K562 (cell line): ENCODE measurements around the gene ACLY. TPM values are rescaled to one million over a fixed set of nuclear protein-coding genes. Genes with fewer than 3 reads are reported as not detected.

Experiments
- ATAC-seq: fragments of 200-7000 bp; cut with Tn5 transposase; 3 replicates; pipeline ENCODE4 v1.9.1; 2020; ENCODE audit warnings: moderate library complexity
- BruUV-seq: library from RNA; stranded (reverse); fragments of 400-500 nt; replicated peaks from 2 replicates; lab custom pipeline; 2021; lab: Mats Ljungman, UMichigan
- CTCF ChIA-PET: fragments of 300-600 bp; formaldehyde crosslinking; extraction: SDS; loops from one replicate; lab custom pipeline; 2021; ENCODE audit warnings: low intra/inter-chr PET ratio; lab: Yijun Ruan, JAX
- POLR2A ChIA-PET: fragments of 300-600, 350-650 bp; sonication (Branson Sonifier 250); formaldehyde crosslinking; extraction: SDS; loops from one replicate; lab custom pipeline; 2021; ENCODE audit warnings: antibody characterized with exemption, inconsistent platforms; lab: Yijun Ruan, JAX
- DNase-seq, 4 experiments: peaks; one replicate each; pipeline versions ENCODE4 v3.0.0 to v3.0.0-alpha.2; 2011 to 2018; ENCODE audit warnings: low spot score in 3 of 4, mixed read lengths in 3 of 4; ENCODE audit errors: extremely low read depth in 1 of 4
- FAIRE-seq: peaks from 2 replicates; lab custom pipeline; 2011; peaks lifted over from hg19 to GRCh38; lab: Jason Lieb, UNC
- H2AFZ ChIP-seq: 2 replicates; pipeline ENCODE4 v1.6.0; 2011; ENCODE audit warnings: low read depth, low read length, control low read depth, inconsistent platforms
- H3K27ac ChIP-seq: fragments of 200-600 bp; 3 replicates; pipeline ENCODE4 v1.8.0; 2011; ENCODE audit warnings: low read depth, mild to moderate bottlenecking, control low read depth, inconsistent platforms, low read length, moderate library complexity, mixed read lengths; ENCODE audit errors: extremely low read depth
- H3K27me3 ChIP-seq, 2 experiments: fragments of 300-600 bp in 1 of 2; 2 replicates in 1 of 2; 3 replicates in 1 of 2; pipeline versions ENCODE4 v1.6.0 to v1.8.0; 2011; ENCODE audit warnings: inconsistent platforms in 2 of 2, low read length in 2 of 2, mild to moderate bottlenecking in 1 of 2, mixed read lengths in 1 of 2, moderate library complexity in 1 of 2; ENCODE audit not compliant: control insufficient read depth in 2 of 2, insufficient read depth in 2 of 2
- H3K36me3 ChIP-seq: fragments of 300-600 bp; 3 replicates; pipeline ENCODE4 v1.8.0; 2011; ENCODE audit warnings: mild to moderate bottlenecking, low read length, inconsistent platforms; ENCODE audit not compliant: control insufficient read depth, insufficient read depth
- H3K4me1 ChIP-seq, 2 experiments: fragments of 200-600 bp in 1 of 2; replicated peaks in 1 of 2; 2 replicates in 1 of 2; 3 replicates in 1 of 2; pipeline versions ENCODE4 v1.5.1 to v1.8.0; 2011; ENCODE audit warnings: inconsistent platforms in 2 of 2, low read length in 2 of 2, mild to moderate bottlenecking in 1 of 2, mixed read lengths in 1 of 2, moderate library complexity in 1 of 2; ENCODE audit not compliant: control insufficient read depth in 2 of 2, insufficient read depth in 2 of 2
- H3K4me2 ChIP-seq: 2 replicates; pipeline ENCODE4 v1.6.1; 2011; ENCODE audit warnings: low read length, control low read depth, inconsistent platforms, mixed read lengths; ENCODE audit not compliant: insufficient read depth
- H3K4me3 ChIP-seq: fragments of 200-600 bp; sonication (generic), shearing (Covaris generic); 2 replicates; pipeline ENCODE4 v1.5.1; 2016; ENCODE audit warnings: control low read depth, inconsistent platforms
- H3K79me2 ChIP-seq: fragments of 200-600 bp; 3 replicates; pipeline ENCODE4 v1.8.0; 2011; ENCODE audit warnings: low read length, inconsistent platforms; ENCODE audit not compliant: control insufficient read depth, insufficient read depth
- H3K9ac ChIP-seq, 2 experiments: 2 replicates each; pipeline versions ENCODE4 v1.6.0 to v1.6.1; 2011; ENCODE audit warnings: low read depth in 2 of 2, low read length in 2 of 2, control low read depth in 1 of 2, inconsistent platforms in 1 of 2, mild to moderate bottlenecking in 1 of 2, mixed read lengths in 1 of 2; ENCODE audit not compliant: insufficient read depth in 1 of 2
- H3K9me1 ChIP-seq: one replicate; pipeline ENCODE4 v1.6.0; 2011; ENCODE audit warnings: inconsistent platforms, mild to moderate bottlenecking, low read length, moderate library complexity; ENCODE audit not compliant: control insufficient read depth, insufficient read depth
- H3K9me3 ChIP-seq: replicated peaks from 2 replicates; pipeline ENCODE4 v1.5.1; 2011; ENCODE audit warnings: low read depth, low read length, inconsistent platforms; ENCODE audit not compliant: control insufficient read depth, insufficient read depth
- H4K20me1 ChIP-seq: replicated peaks from 2 replicates; pipeline ENCODE4 v1.6.1; 2011; ENCODE audit warnings: low read length, inconsistent platforms, mixed read lengths; ENCODE audit not compliant: control insufficient read depth, insufficient read depth
- ZNF561 ChIP-seq: fragments of 450-650 bp; formaldehyde crosslinking; conservative IDR thresholded peaks from 2 replicates; pipeline ENCODE4 v1.4.0; 2020; ENCODE audit warnings: mild to moderate bottlenecking, moderate library complexity
- WGBS: fragments of 100-300 bp; shearing (Covaris generic); methylation state at CpG from one replicate; pipeline ENCODE4 v1.1.6; 2016; ENCODE audit warnings: low coverage, mixed read lengths; ENCODE audit not compliant: insufficient coverage; ENCODE audit errors: missing lambda C conversion rate; 5-methylcytosine and 5-hydroxymethylcytosine counted together
- in situ Hi-C: fragments of 300-500 bp; cut with MboI; formaldehyde crosslinking; loops from 4 replicates; pipeline ENCODE4 v1.15.0; 2018; ENCODE audit warnings: inconsistent platforms, mixed read lengths
- intact Hi-C: fragments of 100-400 bp; cut with micrococcal nuclease; formaldehyde crosslinking; loops from 2 replicates; pipeline ENCODE4 v1.14.2; 2022
- polyA plus RNA-seq, 8 experiments: library from polyadenylated mRNA; depleted of rRNA in 4 of 8; stranded (reverse) in 5 of 8; unstranded in 3 of 8; fragments of >200 nt; fragmentation: Nextera tagmentation in 2 of 8; fragmentation: Illumina TruSeq in 1 of 8; extraction: Ambion mirVana in 2 of 8; extraction: Trizol in 1 of 8; gene quantifications; 2 replicates each; pipeline versions ENCODE4 v1.2.1 to v1.2.3, GENCODE V29; 2011 to 2014; ENCODE audit warnings: inconsistent platforms in 1 of 8, missing spikeins in 1 of 8
- total RNA-seq, 7 experiments: library from RNA; depleted of rRNA in 6 of 7; stranded (reverse); fragments of >200 nt in 6 of 7; fragmentation: Illumina TruSeq in 2 of 7; extraction: Trizol in 2 of 7; gene quantifications; 2 replicates each; pipeline versions ENCODE4 v1.2.1 to v1.2.3, GENCODE V29; 2011 to 2021; ENCODE audit warnings: low replicate concordance in 1 of 7
- TF ChIP-seq, protein P1 (sequence below), 2 experiments: IDR thresholded peaks; 2 replicates each; pipeline ENCODE4 v1.6.1; 2011; ENCODE audit warnings: borderline replicate concordance in 1 of 2, control low read depth in 1 of 2, low read depth in 1 of 2, low read length in 1 of 2, mild to moderate bottlenecking in 1 of 2, mixed read lengths in 1 of 2, moderate library complexity in 1 of 2; ENCODE audit not compliant: insufficient read depth in 1 of 2, insufficient read length in 1 of 2, poor library complexity in 1 of 2, severe bottlenecking in 1 of 2; ENCODE audit errors: extremely low read depth in 1 of 2
- TF ChIP-seq, protein P2 (sequence below): fragments of 450-650 bp; IDR thresholded peaks from 2 replicates; pipeline ENCODE4 v1.6.1; 2016; ENCODE audit warnings: mild to moderate bottlenecking, moderate library complexity

Gene ACLY
- total and polyA plus RNA-seq, 9 of the 15 experiments (the other 6 are each of a cell fraction or from before 2014, with no cell fraction given) = 42.9 to 280 (median 125) TPM

DNA sequence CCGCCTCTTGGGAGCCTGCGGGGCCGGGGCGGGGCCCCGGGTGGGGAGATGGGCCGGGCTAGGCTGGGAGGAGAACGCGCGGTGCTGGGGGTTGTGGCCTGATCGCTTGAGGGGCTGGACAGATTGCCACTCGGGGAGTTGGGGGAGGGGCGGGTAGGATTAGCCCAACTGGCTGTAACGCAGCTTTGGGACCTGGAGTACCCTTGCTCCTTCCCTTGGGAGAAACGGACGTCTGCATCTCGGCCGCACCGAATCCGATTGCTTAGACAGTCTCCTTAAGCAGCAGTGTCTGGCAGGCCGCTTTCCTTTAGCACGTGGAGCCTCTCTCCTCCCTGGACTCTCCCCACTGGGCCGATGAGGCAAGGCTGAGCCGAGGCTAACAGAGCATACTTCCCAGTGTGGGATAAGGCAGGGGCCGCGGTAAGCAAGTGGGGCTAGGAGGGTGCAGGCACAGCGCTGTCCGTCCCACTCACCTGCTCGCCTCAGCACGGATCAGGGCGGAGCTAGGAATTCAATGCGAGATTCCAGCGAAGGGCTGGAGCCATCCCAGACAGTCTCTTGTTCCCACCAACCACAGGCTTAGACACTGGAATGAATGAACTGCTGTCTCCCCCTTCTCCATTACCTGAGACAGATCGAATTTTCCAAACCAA lies 540 bp upstream of the ACLY start:
- POLR2A ChIA-PET = interaction anchor here (0.6 to 4.4 kb wide), 9 partner anchors 10 to 146 kb away, joined by 3 to 21 read pairs (median 5); partner anchors contain the start of genes CNP, DNAJC7, JUP and ODAD4
- in situ Hi-C loops (no loop called here), intact Hi-C loops (loop anchor here (5.0 kb wide), 1 partner anchor 38 kb away; no protein-coding TSS in a partner anchor)
- WGBS = 6% methylated on average over 22 of the region's 33 CpGs
- H3K36me3 ChIP-seq = peaks cover 31% of the 10 kb centered on the region
- no peak for FAIRE-seq
- CTCF ChIA-PET = no interaction called here
- no peaks in the 10 kb centered on the region for H3K27me3 ChIP-seq
- H2AFZ ChIP-seq = peak overlapping the region; percentile 84
- BruUV-seq = TSS peak; percentile 86
- H3K9me3 ChIP-seq = no peaks in the 10 kb centered on the region
- H3K4me3 ChIP-seq = peak overlapping the region; percentile 61
- ATAC-seq = peak; percentile 51
- peak overlapping the region; percentile 60 to 93 for H3K9ac ChIP-seq
- H3K27ac ChIP-seq = peak overlapping the region; percentile 63
- H3K4me2 ChIP-seq = peak overlapping the region; percentile 77
- H3K79me2 ChIP-seq = peaks cover 45% of the 10 kb centered on the region
- no peaks in the 10 kb centered on the region for H3K9me1 ChIP-seq
- peaks cover 35 to 43% of the 10 kb centered on the region in 2 experiments for H3K4me1 ChIP-seq
- DNase-seq = peak in 2 of 4 experiments; percentile 66 to 73
- peaks cover 14% of the 10 kb centered on the region for H4K20me1 ChIP-seq
- TF ChIP-seq, protein P1, sequence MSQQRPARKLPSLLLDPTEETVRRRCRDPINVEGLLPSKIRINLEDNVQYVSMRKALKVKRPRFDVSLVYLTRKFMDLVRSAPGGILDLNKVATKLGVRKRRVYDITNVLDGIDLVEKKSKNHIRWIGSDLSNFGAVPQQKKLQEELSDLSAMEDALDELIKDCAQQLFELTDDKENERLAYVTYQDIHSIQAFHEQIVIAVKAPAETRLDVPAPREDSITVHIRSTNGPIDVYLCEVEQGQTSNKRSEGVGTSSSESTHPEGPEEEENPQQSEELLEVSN (IDR thresholded peaks at IDR 0.05; ENCODE audit: borderline replicate concordance in 1 of 2, extremely low read depth in 1 of 2, insufficient read depth in 1 of 2, insufficient read length in 1 of 2, low read depth in 1 of 2, low read length in 1 of 2, poor library complexity in 1 of 2, severe bottlenecking in 1 of 2) = peak; percentile 53 to 54
- TF ChIP-seq, protein P2, sequence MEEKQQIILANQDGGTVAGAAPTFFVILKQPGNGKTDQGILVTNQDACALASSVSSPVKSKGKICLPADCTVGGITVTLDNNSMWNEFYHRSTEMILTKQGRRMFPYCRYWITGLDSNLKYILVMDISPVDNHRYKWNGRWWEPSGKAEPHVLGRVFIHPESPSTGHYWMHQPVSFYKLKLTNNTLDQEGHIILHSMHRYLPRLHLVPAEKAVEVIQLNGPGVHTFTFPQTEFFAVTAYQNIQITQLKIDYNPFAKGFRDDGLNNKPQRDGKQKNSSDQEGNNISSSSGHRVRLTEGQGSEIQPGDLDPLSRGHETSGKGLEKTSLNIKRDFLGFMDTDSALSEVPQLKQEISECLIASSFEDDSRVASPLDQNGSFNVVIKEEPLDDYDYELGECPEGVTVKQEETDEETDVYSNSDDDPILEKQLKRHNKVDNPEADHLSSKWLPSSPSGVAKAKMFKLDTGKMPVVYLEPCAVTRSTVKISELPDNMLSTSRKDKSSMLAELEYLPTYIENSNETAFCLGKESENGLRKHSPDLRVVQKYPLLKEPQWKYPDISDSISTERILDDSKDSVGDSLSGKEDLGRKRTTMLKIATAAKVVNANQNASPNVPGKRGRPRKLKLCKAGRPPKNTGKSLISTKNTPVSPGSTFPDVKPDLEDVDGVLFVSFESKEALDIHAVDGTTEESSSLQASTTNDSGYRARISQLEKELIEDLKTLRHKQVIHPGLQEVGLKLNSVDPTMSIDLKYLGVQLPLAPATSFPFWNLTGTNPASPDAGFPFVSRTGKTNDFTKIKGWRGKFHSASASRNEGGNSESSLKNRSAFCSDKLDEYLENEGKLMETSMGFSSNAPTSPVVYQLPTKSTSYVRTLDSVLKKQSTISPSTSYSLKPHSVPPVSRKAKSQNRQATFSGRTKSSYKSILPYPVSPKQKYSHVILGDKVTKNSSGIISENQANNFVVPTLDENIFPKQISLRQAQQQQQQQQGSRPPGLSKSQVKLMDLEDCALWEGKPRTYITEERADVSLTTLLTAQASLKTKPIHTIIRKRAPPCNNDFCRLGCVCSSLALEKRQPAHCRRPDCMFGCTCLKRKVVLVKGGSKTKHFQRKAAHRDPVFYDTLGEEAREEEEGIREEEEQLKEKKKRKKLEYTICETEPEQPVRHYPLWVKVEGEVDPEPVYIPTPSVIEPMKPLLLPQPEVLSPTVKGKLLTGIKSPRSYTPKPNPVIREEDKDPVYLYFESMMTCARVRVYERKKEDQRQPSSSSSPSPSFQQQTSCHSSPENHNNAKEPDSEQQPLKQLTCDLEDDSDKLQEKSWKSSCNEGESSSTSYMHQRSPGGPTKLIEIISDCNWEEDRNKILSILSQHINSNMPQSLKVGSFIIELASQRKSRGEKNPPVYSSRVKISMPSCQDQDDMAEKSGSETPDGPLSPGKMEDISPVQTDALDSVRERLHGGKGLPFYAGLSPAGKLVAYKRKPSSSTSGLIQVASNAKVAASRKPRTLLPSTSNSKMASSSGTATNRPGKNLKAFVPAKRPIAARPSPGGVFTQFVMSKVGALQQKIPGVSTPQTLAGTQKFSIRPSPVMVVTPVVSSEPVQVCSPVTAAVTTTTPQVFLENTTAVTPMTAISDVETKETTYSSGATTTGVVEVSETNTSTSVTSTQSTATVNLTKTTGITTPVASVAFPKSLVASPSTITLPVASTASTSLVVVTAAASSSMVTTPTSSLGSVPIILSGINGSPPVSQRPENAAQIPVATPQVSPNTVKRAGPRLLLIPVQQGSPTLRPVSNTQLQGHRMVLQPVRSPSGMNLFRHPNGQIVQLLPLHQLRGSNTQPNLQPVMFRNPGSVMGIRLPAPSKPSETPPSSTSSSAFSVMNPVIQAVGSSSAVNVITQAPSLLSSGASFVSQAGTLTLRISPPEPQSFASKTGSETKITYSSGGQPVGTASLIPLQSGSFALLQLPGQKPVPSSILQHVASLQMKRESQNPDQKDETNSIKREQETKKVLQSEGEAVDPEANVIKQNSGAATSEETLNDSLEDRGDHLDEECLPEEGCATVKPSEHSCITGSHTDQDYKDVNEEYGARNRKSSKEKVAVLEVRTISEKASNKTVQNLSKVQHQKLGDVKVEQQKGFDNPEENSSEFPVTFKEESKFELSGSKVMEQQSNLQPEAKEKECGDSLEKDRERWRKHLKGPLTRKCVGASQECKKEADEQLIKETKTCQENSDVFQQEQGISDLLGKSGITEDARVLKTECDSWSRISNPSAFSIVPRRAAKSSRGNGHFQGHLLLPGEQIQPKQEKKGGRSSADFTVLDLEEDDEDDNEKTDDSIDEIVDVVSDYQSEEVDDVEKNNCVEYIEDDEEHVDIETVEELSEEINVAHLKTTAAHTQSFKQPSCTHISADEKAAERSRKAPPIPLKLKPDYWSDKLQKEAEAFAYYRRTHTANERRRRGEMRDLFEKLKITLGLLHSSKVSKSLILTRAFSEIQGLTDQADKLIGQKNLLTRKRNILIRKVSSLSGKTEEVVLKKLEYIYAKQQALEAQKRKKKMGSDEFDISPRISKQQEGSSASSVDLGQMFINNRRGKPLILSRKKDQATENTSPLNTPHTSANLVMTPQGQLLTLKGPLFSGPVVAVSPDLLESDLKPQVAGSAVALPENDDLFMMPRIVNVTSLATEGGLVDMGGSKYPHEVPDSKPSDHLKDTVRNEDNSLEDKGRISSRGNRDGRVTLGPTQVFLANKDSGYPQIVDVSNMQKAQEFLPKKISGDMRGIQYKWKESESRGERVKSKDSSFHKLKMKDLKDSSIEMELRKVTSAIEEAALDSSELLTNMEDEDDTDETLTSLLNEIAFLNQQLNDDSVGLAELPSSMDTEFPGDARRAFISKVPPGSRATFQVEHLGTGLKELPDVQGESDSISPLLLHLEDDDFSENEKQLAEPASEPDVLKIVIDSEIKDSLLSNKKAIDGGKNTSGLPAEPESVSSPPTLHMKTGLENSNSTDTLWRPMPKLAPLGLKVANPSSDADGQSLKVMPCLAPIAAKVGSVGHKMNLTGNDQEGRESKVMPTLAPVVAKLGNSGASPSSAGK = peak; percentile 78
- no peak for TF ChIP-seq ZNF561
